Fibroblast of villous mesenchyme (primary cell): ENCODE results near the gene RFX1. TPM values are rescaled to one million over a fixed set of nuclear protein-coding genes. Genes with fewer than 3 reads are reported as not detected.
A peak's percentile ranks its signal among the peaks of the same experiment; 100 is the strongest.

Experiments
- DNase-seq: peaks from one replicate; pipeline ENCODE4 v3.0.0-alpha.2; 2010; ENCODE audit warnings: low read depth
- H3K4me3 ChIP-seq: 2 replicates; pipeline ENCODE4 v1.5.1; 2011; ENCODE audit warnings: low read depth, mild to moderate bottlenecking, low read length
- CTCF ChIP-seq: IDR thresholded peaks from 2 replicates; pipeline ENCODE4 v1.5.1; 2012; ENCODE audit warnings: low read depth, mild to moderate bottlenecking, low read length; ENCODE audit not compliant: insufficient read depth
- total RNA-seq: library from RNA; depleted of rRNA; stranded (reverse); fragments of >200 nt; gene quantifications from 2 replicates; pipeline ENCODE4 v1.2.3, GENCODE V29; 2012

Gene RFX1
- total RNA-seq, 1 donor, result 2.6 TPM

DNA sequence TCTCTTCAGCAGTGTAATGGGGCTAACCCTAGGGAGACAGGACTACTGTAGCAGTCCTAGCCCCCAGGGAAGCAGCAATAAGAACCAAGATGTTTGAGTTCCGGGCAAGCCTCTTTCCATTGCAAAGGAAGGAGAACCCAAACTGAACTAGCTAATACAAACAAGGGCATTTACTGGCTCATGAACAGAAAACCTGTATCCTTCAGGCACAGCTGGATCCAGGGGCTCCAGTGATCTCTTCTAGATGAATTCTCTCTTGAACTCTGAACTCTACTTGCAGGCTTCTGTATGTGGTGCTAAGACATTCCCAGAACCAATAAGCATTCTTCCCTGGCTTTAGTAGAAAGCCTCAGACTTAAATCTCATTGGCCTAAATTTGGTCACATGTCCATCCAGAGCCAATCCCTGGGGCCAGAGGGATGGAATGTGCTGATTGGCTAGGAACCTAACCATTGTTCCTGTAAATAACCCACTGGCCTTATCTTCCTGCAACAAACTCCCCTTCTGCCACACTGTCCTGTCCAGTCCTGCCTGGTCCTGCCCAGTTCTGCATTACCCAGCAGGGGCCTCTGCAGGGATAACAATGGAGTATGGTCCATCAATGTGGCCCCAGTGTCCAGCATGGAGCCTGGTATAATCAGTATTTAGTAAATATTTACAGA, 64.0 kb downstream of the RFX1 start:
- DNase-seq, result no peak
- no peak for TF ChIP-seq CTCF
- no peak overlapping the region for H3K4me3 ChIP-seq

DNA sequence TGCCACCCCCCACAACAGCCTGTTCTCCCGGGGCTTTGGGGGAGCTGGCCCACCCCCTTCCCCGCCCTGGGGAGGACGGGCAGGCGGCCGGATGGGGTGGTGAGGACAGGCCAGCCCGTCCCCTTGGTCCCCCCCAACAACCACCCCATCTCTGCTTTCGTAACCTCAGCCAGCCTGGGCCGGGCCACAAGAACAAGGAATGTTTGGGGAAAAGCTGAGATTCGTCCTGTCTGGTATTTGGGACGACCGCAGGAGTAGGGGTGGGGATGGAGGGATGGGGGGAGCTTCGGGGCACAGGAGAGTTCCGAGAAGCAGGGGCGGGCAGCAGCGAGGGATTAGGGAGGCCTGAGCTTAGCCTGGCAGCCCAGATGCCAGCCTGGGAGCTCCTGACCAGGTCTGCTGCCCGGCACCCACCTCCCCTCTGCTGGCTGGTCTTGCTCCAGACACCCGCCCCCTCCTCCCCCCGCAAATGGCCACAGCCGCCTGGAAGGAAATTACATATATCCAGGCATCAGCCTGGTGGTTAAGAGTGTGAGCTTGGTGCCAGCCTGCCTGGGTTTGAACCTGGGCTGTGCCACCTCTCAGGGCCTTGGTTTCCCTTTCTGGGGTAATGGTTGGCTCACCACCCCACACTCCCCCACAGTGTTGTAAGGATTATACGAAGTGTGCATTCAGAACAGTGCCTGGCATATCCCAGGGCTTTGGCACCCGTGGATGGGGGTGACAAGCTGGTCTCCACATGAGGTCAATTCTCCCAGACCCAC, 67.6 kb downstream of the RFX1 start, which contains the start of gene PODNL1:
PODNL1 (minus strand) TSS at position 117 of the 764 bp plus-strand sequence. CDS start 236 bp downstream, outside the sequence.
- peak within 1 kb of the TSS; percentile 71 for H3K4me3 ChIP-seq
- TF ChIP-seq CTCF, result peak; percentile 4
- peak; percentile 78 for DNase-seq

DNA sequence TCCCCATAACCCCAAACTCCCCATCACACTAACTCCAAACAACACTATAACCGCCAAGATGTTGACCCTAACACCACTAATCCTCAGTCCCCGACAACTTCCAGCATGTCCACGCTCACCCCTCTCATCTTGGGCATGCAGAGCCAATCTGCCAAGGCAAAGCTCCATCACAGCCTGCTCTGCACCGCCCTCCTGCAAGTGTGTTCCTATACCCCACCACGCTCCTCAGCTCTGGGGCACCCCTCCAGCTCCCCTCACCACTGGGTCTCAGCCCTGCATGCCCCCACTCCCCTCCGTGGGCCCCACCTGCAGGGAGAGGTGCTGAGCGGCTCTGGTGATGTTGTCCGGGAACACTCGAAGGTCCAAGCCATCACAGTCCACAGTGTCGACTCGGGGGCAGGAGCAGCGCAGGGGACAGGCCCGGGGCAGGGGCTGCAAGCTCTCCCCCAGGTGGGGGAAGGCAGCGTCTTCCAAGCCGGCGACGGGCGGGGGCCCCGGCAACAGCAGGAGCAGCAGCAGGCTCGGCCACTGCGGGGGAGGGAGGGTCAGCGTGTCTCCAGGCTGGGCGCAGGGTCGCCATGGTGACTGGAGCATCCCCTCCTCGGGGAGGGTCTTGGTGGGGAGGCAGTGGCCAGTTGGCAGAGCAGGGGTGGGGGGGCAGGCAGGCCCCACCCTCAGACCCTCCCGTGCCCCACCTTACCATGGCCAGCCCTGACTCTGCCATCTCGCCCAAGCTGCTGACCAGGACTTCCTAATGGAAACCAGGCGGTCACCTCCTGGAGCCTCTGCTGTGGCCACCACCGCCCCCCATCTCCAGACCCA, 68.4 kb downstream of the RFX1 start:
- no peak for TF ChIP-seq CTCF
- no peak for DNase-seq
- peak overlapping the region; percentile 71 for H3K4me3 ChIP-seq

DNA sequence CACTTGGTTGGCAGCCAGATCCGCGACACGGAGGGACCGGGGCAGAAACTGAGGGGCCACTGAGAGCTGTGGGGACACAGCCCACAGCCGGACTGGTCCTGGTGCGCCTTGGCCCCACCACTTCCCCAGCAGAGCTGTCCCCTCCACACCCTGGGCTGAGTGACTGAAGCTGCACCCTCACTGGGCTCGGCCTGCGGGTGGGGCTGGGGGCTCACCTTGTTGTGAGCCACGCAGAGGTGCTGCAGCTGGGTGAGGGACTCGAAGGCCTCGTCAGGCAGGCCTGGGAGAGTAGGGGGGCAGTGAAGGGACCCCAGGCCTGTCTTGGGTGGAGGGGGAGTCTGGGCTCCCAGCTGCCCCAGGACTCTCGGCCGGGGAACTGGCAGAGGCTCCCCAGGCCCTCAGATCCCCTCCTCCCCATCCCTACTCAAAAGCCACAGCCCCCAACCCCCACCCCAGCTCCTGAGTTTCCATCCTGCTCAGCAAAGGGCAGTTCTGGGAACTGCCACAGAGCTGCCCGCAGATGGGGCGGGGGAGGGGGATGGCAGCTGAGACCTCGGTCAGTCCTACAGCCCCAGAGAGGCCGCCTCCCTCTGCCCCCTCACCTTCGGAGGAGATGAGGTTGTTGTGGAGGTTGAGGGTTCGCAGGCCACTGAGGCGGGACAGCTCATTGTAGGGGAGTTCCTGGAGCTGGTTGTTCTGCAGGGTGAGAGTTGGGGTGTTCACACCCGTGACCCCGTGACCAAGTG, 70.2 kb downstream of the RFX1 start:
- TF ChIP-seq CTCF, result no peak
- no peak for DNase-seq
- H3K4me3 ChIP-seq, result no peak overlapping the region

GRCh38 chr19:13934785-13935109, 71.4 kb downstream of the RFX1 start:
- H3K4me3 ChIP-seq, result no peak overlapping the region
- TF ChIP-seq CTCF, result no peak
- DNase-seq, result no peak

DNA sequence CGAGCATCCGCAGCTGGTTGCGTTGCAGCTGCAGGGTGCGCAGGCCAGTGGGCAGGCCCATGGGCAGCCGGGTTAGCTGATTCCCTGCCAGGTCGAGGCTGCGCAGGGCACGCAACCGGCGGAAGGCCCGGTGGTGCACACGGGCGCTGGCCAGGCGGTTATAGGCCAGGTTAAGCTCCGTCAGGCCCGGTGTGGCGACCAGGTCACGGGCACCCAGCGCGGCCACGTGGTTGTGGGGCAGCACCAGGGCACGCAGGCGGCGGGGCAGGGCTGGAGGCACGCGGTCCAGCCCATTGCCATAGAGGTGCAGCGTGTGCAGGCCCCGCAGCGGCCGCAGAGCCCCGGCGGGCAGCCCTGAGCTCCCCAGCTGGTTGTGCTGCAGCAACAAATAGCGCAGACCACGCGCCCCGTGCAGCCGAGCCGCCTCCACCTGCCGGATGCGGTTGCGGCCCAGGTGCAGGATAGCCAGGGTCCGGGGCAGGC, 73.2 kb downstream of the RFX1 start:
- no peak for TF ChIP-seq CTCF
- no peak for DNase-seq
- H3K4me3 ChIP-seq, result no peak overlapping the region
